NCI-H524 (cell line): Measurements from ENCODE around the gene RHBDF1.
"Not testable (repeated sequence)": the region's sequence is repeated elsewhere in the genome, so short reads cannot be mapped to it uniquely, and the experiment has no call there.

Experiments used
- DNase-seq, 2 experiments: peaks; one replicate each; lab custom pipeline; 2025; lab: John Stamatoyannopoulos, UW

Gene RHBDF1

DNA sequence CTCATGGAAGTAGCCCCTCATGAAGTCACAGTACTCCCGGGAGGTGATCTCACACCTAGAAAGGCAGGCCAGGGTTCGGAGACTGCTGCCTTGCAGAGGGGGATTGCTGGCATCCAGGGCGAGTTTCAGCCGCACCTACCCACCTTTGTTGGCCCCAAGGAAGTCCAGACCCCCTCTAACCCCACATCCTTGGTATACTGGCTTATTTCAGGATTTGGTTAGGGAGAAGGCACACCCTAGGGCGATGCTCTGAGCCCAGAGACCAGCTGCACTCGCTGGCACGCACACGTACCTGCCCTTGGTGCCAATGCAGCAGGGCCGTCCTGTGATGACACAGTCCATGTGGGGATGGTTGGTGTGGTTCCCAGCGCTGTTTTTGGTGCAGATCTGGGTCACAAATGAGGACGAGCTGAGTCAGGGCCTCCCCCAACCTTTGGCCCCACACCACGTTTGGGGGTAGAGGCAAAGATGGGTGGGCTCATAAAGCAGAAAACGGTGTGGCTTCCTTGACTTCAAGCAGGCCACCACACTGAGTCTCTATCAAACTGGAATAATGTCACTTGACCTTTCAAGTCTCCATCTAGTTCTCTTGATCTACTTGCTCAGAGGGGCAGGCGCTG lies 12.9 kb downstream of the RHBDF1 start:
- DNase-seq, result no peak

DNA sequence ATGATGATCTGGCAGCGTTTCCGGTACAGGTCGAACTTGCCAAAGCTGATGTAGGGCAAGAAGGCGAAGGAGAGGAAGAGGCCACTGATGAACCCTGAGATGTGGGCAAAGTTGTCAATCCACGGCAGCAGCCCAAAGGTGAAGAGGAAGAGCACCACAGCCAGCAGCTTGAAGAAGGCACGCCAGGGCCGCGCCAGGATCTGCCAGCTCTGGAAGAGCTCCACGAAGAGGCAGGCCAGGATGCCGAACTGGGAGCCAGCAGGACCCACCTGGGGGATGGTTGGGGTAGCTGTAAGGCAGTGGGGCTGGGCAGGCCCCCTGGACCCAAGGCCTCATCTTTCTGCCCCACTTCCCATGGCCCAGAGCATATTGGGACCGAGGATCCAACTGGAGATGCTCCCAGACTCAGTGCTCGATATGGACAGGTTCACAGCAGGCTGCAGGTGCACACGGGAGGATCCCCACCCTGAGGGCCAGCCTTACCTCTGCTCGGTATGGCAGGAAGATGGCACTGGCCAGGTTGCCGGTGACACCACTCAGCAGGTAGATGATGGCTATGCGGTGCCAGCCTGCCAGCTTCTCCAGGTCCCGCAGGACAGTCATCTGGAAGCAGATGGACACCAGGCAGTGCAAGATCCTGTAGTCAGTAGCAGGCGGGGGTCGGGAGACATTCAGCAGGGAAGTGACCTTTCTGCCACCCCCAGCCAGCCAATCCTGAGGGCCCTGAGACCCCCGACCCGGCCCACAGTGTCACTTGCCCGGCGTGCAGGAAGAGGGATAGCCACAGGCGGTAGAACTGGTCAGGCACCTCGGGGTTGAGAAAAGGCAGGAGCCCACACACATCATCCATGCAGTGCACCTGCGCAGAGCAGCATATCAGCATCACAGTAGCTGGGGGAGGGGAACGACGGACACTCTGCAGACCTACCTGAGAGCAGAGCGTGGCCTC lies 13.7 kb downstream of the RHBDF1 start:
- DNase-seq, result no peak

DNA sequence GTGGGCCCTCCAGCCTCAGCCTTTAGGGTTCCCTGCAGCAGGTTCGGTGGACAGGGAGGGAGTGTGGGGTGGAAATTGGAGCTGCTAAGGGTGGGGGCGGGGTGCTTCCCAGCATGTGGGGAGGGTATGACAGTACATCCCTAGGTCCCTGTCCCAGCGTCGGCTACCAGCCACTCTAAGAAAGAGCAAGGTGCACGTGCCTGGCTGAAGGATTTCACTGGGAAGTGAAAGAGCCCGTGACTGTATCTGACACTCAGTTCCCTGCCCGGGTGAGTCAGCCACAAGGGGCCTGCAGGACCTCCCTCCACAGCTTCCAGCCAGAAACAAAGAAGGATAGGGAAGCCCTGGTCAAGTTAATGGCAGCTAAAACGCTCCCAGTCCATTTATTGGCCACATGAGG lies 14.7 kb downstream of the RHBDF1 start:
- no peak for DNase-seq

DNA sequence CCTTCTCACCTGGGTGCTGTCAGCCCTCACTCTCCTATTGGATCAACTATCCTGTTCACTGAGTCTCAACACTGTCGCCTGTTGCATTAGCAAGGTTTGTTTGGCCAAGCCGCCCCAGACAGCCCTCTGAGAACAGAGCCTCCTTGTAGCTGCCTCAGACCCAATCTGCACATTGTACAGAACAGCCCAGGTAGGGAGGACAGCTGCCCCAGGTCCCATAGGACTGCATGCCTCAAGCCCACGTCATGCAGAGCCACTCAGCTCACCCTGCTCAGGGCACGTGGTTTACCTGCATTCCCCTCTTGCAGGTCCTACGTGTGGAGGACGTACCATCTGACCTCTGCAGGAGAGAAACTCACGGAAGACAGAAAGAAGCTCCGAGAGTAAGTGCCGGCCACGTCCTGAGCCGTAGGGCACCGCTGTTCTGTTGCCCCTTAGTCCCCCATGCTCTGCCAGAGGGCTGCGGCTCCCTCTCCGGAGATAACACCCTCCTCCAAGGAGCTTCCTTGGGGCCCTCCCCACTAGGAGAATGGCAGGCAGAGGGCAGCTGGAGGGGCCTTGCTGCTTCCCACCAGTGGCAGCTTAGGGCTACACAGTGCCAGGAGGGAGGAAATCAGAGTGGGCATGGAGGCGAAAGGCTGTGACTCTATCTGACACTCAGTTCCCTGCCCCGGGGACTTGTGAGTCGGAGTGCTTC lies 16.1 kb downstream of the RHBDF1 start:
- DNase-seq, result no peak

DNA sequence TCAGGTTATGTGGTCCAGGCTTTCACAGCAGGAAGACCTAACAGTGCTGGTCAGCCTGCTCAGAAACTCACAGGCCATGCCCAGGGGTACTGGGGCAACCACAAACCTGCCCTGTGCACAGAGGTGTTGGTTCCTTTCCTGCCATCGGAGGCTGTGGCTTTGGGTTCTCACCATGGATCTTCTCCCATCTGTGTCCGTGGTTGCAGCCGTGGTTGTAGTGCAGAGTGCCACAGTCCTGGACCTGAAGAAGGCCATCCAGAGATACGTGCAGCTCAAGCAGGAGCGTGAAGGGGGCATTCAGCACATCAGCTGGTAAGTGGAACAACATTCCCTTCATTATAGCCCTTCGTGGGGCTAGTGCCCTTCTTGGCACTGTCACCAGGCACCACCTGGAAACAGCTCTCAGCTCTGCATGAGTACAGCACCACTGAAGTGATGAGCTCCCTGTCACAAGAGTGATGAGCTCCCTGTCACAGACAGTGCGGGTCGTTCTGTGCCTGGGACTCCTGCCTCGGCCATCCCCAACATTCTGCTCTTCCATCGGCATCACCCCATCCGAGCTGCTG lies 16.8 kb downstream of the RHBDF1 start:
- no peak for DNase-seq

DNA sequence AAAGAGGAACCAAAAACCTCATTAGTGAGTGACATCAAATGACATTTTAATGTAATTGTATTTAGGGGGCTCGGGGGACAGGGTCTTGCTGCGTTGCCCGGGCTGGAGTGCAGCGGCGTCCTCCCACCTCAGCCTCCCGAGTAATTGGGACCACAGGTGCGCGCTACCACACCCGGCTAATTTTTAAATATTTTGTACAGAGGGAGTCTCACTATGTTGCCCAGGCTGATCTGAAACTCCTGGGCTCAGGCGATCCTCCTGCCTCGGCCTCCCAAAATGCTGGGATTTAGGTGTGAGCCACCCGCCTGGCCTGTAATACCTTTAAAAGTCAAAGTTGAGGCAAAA lies 18.2 kb downstream of the RHBDF1 start:
- DNase-seq, result no peak

DNA sequence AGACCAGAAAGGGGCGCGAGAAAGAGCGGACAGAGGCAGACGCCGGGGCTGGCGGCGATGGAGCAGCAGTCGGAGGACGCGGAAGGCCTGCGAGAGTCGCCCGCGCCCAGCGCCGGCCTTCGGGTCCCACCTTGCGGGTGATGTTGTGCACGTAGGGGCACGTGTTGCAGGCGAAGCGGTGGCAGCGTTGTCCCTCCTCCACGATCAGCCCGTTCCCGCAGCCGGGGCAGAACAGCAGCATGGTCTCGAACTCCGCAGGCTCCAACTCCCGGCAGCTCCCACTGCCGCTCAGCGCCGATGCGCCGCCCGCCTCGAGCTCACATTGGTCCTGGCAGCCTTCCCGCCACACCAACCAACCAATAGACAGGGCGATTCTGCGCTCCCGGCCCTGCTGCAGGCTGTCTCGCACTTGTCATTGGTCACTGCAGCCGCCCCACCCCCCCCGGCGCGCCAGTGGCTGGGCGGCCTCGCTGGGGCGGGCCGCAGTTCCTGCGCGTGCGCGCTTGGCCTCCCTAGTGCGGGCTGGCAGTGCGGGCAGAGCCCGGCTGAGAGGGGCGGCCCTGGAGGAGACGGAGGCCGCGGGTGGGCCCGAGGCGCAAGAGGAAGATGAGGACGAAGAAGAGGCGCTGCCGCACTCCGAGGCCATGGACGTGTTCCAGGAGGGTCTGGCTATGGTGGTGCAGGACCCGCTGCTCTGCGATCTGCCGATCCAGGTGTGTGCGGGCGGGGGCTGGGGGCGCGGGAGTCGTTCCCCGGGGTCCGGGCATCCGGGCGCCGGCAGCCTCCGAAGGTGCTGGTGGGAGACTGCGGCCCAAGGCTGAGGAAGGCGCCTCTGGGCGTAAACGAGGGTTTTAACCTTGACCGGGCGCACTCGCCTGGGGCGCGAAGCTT lies 18.8 kb downstream of the RHBDF1 start, which contains the start of the genes POLR3K and SNRNP25:
POLR3K (minus strand) TSS at position 263 of the 891 bp plus-strand sequence; CDS start at position 241, 22 bp downstream.
SNRNP25 (plus strand) TSS at position 483 of the 891 bp plus-strand sequence; CDS start at position 672, 189 bp downstream.
- DNase-seq, result peak; percentile 98 to 99

DNA sequence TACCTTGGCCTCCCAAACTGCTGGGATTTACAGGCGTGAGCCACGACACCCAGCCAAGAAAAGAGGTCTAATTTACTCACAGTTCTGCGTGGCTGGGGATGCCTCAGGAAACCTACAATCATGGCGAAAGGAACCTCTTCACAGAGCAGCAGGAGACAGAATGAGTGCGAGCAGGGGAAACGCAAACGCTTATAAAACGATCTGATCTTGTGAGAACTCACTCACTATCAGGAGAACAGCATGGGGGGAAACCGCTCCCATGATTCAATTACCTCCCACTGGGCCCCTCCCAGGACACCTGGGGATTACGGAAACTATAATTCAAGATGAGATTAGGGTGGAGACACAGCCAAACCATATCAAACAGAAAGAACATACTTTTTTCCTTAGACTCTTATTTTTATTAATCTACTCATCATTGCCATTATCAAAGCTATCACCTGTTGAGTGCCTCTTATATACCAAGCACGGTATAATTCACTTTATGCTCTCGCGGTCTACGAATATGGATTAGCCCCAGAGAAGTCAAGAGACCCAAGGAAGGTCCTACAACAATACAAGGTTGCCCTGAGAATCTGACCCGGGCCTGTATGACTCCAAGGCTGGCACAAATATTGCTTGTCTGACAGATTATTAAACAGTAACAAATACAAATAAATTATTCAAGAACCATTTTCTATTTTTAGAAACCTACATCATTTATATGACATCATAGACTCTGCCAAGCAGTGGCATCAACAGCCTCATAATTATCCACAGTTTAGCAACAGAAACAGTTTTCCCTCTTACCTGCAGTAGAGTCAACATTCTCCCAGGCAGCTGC lies 21.5 kb downstream of the RHBDF1 start:
- DNase-seq, result no peak

DNA sequence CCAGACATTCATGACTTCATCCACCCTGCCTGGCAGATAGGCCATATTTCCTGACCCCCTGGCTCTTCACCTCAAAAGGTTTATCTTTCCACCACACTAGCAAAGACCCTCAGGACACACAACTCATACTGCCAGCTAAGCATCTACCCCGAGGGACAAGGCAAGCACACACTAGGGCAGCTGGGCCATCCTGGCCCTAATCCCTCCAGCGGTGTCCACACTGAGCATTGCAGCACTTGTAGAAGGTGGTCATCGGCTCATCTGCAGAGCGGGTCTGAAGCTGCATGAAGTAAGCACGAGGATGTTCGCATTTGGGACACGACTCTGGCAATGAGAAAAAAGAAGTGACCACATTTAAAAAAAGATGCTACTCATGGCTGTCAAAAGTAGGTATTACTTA lies 25.2 kb downstream of the RHBDF1 start:
- DNase-seq, result no peak

DNA sequence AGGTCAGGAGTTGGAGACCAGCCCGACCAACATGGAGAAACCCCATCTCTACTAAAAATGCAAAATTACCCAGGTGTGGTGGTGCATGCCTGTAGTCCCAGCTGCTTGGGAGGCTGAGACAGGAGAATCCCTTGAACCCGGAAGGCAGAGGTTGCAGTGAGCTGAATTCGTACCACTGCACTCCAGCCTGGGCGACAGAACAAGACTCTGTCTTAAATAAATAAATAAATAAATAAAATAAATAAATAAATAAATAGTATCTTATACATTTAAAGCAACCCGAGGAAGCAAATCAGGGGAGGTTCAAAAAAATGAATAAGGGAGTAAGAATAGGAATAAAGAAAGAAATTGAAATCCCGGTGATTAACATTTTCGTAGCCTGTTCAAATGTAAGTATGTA lies 25.9 kb downstream of the RHBDF1 start:
- not testable (repeated sequence) for DNase-seq

DNA sequence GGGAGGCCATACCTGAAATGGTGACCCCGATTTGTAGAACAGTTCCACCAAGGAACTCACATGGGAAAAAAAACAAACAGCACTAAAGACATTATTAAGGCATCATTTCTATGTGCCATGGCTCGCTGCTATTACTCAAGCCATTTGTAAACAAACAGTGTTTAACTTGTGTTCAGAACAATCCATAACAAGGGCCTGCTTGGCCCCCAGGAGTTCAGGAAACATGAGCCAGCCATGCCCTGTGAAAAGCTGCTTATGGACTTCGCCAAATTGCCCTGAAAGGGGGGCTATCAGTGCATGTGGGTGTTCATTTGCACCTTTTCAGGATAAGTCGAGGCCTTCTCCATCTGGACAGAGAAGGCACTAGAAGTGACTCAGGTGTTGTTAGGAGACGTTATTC lies 27.0 kb downstream of the RHBDF1 start:
- no peak for DNase-seq

DNA sequence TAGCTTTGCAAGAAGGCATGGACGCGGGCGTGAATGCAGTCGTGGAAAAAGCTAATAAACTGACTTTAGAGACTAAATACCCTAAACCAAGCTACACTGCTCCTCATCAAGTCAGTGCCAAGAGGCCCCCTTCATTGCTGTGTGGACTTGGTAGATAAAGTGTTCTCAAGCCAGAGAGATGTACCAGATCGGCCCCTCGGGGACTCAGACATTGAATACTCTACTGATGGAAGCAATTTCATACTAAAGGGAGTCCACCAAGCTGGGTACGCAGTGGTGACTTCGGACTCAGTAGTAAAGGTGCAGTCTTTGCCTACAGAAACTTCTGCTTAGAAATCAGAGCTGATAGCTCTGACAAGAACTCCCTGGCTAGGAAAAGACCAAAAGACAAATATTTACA lies 27.8 kb downstream of the RHBDF1 start:
- DNase-seq, result no peak

DNA sequence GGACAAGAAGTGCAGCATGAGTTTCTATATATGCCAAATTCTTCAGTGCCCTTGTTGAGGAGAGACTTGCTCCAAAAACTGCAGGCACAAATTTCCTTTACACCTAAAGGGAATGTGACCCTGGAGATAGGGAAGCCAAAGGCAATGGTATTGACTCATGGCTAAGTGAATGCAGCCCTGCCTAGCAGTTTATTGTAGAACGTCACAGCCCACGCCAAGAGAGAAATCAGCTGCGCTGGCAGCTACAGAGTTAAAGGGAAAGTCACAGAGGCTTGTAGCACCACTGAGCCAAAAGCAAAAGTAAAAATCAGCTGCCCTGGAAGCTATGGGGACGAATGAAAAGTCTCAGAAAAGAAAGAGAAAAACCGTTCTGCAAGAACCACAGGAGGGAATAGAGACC lies 29.1 kb downstream of the RHBDF1 start:
- no peak for DNase-seq

DNA sequence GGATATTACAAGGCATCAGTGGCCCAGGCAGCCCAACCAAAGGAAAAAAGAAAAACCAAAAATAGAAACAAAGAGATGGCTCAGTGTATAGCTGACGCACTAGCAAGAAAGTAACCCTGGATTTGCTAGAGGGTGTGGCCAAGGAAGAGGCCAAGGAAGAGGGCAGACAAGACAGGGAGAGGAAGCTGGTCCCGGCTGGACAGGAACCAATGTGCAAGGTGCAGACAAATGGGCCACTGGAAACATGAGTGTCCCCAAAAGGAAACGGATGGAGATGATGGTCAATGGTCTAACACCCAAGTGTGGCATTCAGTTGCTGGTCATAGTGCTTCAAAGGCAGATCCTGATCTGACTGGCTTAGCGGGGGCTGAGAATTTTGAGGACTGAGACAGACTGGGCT lies 29.7 kb downstream of the RHBDF1 start:
- no peak for DNase-seq

DNA sequence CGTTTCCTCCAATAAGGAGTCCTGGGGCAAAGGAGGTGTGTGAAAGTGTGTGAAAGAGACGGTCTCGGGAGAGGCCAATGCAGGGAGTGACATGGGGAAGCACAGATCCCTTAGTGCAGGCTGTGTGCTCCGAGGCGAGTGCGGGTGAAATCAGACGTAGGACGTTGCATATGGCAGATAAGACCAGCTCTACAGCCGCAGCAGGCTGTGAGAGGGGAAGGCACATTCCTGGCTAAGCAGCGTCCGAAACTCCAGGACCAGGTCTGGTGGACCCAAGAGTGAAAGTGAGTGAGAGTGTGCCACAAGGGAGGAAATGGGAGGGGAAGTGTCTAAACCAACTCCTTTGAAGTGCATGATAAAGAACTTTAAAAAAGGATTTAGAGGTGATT lies 30.4 kb downstream of the RHBDF1 start:
- no peak for DNase-seq

DNA sequence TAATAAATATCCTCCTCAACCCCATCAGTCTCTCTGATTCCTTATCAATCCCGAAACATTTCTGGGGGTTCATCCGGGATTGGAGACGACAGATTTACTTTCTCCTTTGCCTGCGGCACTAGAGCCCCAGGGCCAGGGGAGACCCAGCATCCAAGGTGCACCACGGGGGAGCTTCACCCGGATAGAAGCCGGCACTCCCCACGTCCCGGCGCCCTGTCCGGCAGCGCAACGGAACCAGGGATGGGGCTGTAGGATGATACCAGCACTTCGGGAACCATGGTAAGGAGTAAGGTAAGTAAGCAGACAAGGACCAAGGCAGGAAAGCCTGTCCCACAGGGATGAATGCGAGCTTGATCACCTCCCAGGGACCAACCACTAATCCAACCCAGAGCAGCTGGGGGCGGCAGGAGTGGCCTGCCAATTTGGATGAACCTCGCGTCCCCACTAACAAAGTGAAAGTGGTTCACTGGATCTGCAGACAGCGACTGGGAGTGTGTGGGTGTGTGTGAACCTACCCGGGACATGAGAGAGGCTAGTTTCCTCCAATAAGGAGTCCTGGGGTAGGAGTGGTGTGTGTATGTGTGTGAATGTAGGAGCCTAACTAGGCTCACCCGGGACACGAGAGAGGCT lies 30.9 kb downstream of the RHBDF1 start:
- DNase-seq, result no peak

DNA sequence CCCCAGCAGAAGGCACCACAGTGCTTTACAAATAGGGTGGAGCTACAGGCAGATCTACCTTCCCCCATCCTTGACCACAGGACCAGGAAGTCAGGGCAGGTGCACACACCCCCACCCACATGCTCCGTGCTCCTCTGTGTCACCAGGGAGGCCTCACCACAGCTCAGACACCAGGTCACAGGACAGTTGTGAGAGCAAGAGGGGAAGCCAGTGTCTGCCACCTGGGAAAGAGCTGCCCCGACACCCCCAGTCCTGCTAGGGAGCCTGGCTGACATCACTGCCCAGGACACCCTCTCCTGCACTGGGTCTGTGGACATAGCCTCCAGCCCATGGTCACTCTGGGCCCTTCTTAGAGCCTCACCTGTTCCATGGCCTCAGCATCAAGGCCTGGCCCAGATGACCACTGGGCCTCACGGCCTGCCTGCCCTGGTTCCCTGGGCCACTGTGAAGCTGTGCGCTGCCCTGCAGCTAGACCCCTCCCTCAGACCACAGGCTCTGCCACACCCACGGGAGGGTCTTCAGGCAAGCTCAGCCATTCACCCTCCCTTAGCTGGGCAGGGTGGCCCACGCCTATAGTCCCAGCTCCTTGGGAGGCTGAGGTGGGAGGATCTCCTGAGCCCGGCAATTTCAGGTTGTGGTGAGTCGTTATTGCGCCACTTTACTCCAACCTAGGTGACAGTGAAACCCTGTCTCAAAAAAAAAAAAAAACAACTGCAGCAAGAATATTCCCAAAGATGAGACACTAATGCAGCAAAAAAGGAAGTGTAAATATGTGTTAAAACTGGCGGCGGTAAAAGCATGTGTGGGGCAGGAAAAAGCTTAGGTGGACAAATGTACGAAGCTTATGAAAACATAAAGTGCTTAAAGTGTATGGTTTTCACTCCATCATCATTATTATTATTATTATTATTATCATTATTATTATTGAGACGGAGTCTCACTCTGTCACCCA lies 33.2 kb downstream of the RHBDF1 start:
- DNase-seq, result no peak

DNA sequence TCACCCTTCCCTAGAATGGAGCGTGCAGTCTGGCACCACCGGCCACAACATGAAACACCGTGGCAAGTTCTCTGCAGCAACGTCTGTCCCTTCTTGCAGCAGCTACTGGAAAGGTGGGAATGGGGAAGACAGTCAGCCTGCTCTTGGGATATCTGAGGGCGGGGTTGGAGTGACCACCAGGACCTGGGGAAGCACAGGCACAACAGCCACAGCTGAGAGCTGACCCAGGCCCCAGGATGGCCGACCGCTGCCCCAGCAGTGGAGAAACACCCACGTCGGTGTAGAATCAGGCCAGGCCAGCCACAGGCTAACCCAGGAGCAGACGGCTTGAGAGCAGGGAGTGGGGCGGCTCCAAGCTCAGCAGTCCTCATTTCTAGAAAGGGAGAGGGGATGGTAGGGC lies 34.2 kb downstream of the RHBDF1 start:
- DNase-seq, result not testable (repeated sequence)

DNA sequence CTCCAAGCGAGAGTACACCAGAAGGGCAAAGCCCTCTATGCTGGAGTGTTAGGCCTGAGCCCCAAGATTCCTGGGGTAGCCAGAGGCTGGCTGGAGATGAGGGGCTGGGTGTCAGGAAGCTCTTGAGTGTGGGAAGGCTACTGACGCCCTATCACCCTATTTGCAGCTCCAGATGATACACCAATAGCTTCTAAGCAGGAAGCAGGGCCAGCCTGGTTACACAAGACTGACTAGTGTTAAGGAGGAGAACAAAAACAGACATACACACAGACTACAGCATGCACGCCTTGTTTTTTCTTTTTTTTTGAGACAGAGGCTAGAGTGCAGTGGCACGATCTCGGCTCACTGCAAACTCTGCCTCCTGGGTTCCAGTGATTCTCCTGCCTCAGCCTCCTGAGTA lies 34.9 kb downstream of the RHBDF1 start:
- no peak for DNase-seq
